HG02840 (cell line): ENCODE data around the gene AUP1.
A peak's percentile ranks its signal among the peaks of the same experiment; 100 is the strongest.
"Not testable (repeated sequence)": the region's sequence is repeated elsewhere in the genome, so short reads cannot be mapped to it uniquely, and the experiment has no call there.

Experiments used
- ATAC-seq: cut with Tn5 transposase; IDR thresholded peaks from one replicate; pipeline ENCODE4 v1.9.1; 2021; ENCODE audit warnings: mild to moderate bottlenecking, moderate library complexity, moderate number of reproducible peaks; ENCODE audit not compliant: unreplicated experiment, low FRiP score

AUP1 gene

GRCh38 chr2:74529357-74530238, at the start of gene AUP1, which contains the start of gene HTRA2:
TSS of gene AUP1 (minus strand) at chr2:74529706. CDS start at chr2:74529629, 77 bp downstream.
TSS of gene HTRA2 (plus strand) at chr2:74529933. CDS start at chr2:74530007, 74 bp downstream.
- peak; percentile 77 for ATAC-seq

DNA sequence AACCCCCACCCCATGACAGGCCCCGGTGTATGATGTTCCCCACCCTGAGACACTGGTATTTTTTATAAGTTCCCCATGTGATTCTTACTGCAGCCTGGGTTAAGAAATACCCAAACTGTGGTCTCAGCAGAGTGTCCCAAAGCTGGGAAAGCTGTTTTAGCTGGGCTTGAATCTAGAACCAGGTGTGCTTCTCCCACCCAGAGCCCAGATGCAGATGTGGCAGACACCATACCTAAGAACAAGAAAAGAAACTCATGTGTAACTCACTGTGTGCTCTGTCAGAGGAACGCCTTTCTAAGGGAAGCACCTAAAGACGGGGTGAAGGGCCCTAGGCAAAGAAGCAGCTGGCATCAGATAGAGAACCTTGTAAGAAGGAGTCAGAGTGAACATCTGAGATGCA, 48.9 kb upstream of the AUP1 start:
- no peak for ATAC-seq

DNA sequence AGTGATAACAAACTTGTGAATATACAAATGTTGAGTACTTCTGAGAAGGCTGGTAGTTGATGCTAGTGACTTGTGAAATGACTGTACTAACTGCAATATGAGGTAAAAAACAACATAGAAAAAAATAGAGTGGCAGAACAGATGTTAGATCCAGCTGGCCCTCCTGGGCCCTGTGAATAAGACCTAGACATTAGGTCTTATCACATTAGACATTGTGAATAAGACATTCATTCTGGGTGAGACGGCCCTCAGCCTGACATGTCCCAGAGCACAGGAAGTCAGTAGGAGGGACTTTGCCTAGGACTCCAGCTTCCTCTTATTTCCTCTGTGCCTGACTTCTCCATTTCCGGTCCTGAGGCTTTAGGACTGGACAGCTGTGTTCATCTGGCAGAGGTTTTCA, 47.9 kb upstream of the AUP1 start:
- ATAC-seq, result no peak

DNA sequence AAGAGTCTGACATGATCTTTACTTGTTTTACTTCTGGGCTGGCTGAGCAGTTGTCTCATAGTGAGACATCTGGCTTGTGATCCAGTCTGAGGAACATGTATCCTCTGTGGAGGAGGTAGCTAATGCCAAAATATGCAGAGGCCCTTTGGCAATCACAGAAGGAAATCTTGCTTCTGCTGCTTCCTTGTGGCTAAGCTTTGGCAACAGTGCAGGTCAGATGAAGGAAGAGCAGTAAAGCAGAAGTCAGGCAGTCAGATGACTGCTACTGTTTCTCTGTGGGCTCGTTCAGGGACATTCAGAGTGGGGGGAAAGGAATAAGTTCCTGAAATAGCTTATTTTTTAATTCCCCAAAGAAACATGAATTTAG, 47.3 kb upstream of the AUP1 start:
- no peak for ATAC-seq

DNA sequence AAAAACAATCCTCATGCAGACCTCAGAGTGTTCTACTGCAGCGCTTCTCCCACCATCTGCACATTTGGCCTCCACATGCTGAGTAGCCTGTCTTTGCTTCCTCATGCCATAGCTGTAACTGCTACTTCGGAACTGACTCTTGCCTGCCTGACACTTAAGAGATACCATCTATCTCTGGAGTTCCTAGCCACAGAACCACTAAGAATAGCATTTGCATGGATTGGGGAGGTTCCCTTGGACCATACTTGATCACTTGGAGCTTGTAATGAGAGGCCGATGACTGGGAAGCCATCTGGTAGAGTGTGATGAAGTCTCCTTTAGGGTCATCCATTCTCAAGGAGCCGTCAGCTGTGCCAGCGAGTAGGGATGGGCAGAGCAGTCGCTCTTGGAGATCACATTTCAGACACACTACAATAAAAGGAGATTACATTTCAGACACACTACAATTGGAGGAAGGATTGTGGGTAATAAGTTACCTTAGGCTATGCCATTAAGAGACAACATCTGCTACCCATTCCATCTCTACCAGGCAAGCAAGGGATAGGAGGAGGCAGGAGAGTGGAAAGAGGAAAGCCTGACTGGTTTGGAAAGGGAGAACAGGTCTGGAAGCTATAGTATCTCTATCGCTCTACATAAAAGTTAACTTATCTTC, 46.8 kb upstream of the AUP1 start:
- ATAC-seq, result no peak

DNA sequence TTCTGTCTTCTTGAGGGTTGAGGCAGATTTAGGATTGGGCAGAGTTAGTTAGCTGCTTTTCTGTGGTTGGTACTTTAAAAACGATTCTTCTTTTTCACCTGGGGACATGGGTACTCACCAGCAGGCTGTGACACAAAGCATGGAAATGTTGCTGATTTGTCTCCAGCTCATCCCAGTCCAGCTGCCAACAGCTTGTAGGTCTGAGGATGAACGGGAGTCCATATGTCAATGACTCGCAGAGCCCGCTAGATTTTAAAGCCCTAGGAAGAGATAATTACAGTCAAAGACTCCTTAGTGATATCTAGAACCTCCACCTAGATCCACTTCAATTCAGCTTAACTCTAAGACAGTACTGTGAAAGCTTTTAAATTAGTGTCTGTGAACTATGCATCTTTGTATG, 45.8 kb upstream of the AUP1 start:
- ATAC-seq, result no peak

- no peak for ATAC-seq
Observed at GRCh38 chr2:74573747-74574562, 44.4 kb upstream of the AUP1 start.

DNA sequence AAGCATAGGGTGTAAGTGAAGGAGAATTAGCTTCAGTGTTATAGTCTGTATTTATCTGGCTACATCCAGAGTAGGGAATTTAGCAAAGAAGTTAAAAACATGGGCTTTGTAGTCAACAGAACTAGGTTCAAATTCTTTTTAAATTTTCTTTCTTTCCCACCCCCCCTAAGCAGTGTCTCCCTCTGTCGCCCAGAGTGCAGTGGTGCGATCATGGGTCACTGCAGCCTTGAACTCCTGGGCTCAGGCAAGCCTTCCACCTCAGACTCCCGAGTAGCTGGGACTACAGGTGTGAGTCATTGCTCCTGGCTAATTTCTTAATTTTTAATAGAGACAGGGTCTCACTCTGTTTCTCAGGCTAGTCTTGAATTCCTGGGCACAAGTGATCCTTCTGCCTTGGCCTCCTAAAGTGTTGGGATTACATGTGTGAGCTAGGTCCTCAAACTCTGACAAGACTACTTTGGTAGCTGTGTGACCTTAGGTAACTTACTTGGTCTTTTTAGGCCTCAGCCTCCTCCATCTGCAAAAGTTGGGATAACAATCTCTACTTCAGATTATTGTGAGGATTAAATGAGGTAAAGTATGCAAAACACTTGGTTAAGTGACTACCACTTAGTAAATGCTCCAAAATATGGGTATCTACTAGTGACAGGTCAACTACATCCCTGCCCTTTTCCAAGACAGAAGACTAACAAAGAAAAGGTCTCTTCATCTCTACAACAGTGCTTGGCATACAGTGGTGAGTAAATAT, 42.8 kb upstream of the AUP1 start:
- ATAC-seq, result no peak

DNA sequence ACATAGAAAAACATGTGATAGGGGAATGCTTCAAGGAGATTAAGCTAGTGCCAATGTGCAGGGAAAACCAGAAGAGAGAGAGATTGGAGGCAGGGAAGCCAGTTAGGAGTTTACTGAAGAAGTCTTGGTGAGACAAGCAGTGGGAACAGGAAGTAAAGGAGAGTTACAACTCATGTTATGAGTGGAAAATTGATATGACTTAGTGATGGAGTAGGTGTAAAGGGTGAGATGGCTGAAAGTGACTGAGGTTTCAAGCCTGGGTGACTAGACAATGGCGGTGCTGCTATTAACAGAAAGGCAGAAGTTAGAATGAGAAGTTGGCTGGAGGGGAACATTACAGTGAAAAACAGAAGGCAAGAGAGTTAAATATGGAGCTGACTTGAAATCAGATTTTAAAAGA, 41.6 kb upstream of the AUP1 start:
- ATAC-seq, result peak; percentile 66

DNA sequence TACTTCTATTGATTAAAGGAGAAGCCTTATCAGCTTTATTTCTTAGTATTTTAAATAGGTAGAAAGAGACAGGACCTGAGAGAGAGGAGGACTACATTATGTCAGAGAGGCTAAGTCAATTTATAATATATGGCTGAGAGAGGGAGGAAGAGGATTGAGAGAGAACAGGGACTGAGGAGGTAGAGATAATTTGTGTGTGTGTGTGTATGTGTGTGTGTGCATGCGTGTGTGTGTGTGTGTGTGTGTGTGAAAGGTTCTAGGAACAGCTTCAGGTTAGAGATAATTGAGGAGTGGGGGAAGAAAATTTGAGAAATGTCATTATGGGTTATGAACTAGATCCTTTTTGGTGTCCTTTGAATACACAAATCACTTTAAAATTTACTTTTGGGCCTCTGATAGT, 40.2 kb upstream of the AUP1 start:
- no peak for ATAC-seq

- ATAC-seq, result no peak
Observed at GRCh38 chr2:74567881-74568280, 38.4 kb upstream of the AUP1 start.

DNA sequence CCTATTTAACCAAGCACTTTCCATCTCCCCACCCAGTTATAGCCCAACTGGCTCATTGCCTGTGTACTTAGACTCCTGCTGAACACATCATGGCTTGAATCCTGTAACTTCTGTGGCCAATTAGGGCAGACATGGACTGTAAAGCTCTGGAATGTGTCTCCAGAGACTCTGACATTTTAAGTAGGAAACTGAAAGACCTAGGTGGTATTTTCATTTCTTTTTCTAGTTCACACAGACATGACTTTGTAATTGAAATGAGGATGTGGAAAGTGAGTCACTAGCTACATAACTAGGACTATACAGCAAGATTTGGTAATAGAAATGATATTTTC, 37.2 kb upstream of the AUP1 start:
- ATAC-seq, result no peak

GRCh38 chr2:74566076-74566753, 36.7 kb upstream of the AUP1 start:
- no peak for ATAC-seq

DNA sequence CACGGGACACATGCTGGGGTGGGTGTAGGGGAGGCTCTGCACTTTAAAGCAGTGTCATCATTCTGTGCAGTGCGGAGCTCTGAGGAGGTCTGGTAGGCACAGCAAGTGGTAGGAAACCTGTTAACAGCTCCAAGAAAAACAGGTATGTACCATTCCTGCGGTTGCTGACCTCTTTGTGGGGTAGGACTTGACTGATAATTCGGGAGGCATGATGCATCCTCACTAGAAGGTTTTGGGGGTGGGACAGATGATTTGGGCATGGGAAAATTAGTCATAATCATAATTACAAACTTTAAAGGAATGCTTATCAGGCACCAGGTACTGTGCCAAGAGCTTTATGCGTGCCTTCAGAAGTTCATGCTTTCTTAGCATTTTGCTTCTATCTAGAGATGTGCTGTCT, 34.7 kb upstream of the AUP1 start:
- ATAC-seq, result no peak

GRCh38 chr2:74562126-74562775, 32.7 kb upstream of the AUP1 start:
- no peak for ATAC-seq

DNA sequence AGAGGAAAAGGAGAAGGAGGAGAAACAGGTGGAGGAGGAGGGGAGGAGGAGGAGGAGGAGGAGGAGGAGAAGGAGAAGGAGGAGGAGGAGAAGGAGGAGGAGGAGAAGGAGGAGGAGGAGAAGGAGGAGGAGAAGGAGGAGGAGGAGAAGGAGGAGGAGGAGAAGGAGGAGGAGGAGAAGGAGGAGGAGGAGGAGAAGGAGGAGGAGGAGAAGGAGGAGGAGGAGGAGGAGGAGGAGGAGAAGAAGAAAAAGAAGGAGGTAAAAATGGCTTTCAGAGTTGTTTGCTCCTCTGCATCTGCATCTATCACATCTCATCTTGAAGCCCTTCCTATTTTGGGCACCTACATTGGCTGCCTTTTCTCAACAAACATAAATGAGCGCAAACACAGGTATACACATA, 31.5 kb upstream of the AUP1 start:
- not testable (repeated sequence) for ATAC-seq

- ATAC-seq, result no peak
Observed at GRCh38 chr2:74560591-74560990, 31.1 kb upstream of the AUP1 start.

- no peak for ATAC-seq
Observed at GRCh38 chr2:74559912-74560311, 30.4 kb upstream of the AUP1 start.
